Neural progenitor cell (in vitro differentiated cells): ENCODE measurements around the gene B3GNT2.

Source experiments
- EZH2 ChIP-seq: fragments of 200-600 bp; sonication (generic); IDR thresholded peaks from 2 replicates; pipeline ENCODE4 v1.6.1; 2017; ENCODE audit warnings: antibody characterized with exemption, mild to moderate bottlenecking, moderate library complexity
- TF ChIP-seq, protein P1 (sequence below): fragments of 200-600 bp; sonication (generic); IDR thresholded peaks from 2 replicates; pipeline ENCODE4 v1.5.1; 2017; ENCODE audit warnings: antibody characterized with exemption, mild to moderate bottlenecking

DNA sequence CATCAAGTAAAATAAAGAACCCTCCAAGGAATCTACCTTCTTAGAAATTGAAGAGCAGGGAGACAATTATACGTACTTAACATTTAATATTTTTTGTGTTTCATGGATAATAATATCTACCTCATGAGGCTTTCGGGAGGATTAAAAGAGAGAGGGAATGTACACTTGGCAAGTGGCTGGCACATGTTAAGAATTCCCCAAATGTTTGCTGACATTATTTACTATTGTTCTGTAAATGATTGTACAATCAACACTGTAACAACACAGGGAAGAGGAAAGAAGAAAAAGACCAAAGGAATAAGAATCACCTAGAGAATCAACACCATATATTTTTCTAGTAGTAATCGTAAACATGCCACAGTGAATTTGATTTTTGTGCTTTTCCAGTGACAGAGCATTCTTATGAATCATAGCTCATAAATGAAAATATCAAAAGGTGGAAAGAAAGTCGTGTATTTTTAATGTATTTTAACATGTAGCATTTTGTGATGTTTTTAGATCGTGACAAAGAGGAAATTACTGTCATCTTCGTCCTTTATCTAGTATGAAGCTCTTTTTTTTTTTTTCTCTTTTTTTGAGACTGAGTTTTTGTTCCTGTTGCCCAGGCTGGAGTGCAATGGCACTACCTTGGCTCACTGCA, 67.3 kb downstream of the B3GNT2 start:
- TF ChIP-seq EZH2: no peak
- TF ChIP-seq, protein P1, sequence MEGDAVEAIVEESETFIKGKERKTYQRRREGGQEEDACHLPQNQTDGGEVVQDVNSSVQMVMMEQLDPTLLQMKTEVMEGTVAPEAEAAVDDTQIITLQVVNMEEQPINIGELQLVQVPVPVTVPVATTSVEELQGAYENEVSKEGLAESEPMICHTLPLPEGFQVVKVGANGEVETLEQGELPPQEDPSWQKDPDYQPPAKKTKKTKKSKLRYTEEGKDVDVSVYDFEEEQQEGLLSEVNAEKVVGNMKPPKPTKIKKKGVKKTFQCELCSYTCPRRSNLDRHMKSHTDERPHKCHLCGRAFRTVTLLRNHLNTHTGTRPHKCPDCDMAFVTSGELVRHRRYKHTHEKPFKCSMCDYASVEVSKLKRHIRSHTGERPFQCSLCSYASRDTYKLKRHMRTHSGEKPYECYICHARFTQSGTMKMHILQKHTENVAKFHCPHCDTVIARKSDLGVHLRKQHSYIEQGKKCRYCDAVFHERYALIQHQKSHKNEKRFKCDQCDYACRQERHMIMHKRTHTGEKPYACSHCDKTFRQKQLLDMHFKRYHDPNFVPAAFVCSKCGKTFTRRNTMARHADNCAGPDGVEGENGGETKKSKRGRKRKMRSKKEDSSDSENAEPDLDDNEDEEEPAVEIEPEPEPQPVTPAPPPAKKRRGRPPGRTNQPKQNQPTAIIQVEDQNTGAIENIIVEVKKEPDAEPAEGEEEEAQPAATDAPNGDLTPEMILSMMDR: no peak
